GM23338 (cell line): ENCODE data around the gene CCZ1B.
A peak's percentile ranks its signal among the peaks of the same experiment; 100 is the strongest.
"Not testable (repeated sequence)": the region's sequence is repeated elsewhere in the genome, so short reads cannot be mapped to it uniquely, and the experiment has no call there.

Experiments
- CREB1 ChIP-seq: fragments of 250-450 bp; sonication (Bioruptor Pico); IDR thresholded peaks from 2 replicates; pipeline ENCODE4 v1.5.0; 2020; ENCODE audit warnings: low read depth, mild to moderate bottlenecking, moderate library complexity
- CTCF ChIP-seq, 2 experiments: fragments of 200-600 bp in 1 of 2; sonication (generic) in 1 of 2; conservative IDR thresholded peaks; 2 replicates each; pipeline versions ENCODE4 v1.5.1 to v1.6.1; 2016 to 2017; ENCODE audit warnings: antibody characterized with exemption in 2 of 2, low read depth in 2 of 2, mild to moderate bottlenecking in 2 of 2, moderate library complexity in 1 of 2
- EZH2 ChIP-seq: fragments of 200-600 bp; sonication (generic); IDR thresholded peaks from one replicate; pipeline ENCODE4 v1.8.0; 2017; ENCODE audit warnings: antibody characterized with exemption, mild to moderate bottlenecking, low read depth; ENCODE audit not compliant: unreplicated experiment
- EZH2phosphoT487 ChIP-seq: fragments of 200-600 bp; sonication (generic); IDR thresholded peaks from one replicate; pipeline ENCODE4 v1.8.1; 2018; ENCODE audit warnings: antibody characterized with exemption; ENCODE audit not compliant: unreplicated experiment
- JUNB ChIP-seq: IDR thresholded peaks from one replicate; pipeline ENCODE4 v1.6.1; 2016; ENCODE audit warnings: antibody characterized with exemption; ENCODE audit not compliant: unreplicated experiment
- NANOG ChIP-seq: IDR thresholded peaks from 2 replicates; pipeline ENCODE4 v1.6.1; 2016; ENCODE audit warnings: antibody characterized with exemption, borderline replicate concordance
- POLR2AphosphoS5 ChIP-seq: IDR thresholded peaks from 2 replicates; pipeline ENCODE4 v1.6.1; 2016; ENCODE audit warnings: antibody characterized with exemption, low read depth
- REST ChIP-seq: IDR thresholded peaks from one replicate; pipeline ENCODE4 v1.6.1; 2018; ENCODE audit warnings: antibody characterized with exemption; ENCODE audit not compliant: unreplicated experiment
- ZNF114 ChIP-seq: fragments of 250-450 bp; sonication (Bioruptor Pico); IDR thresholded peaks from 2 replicates; pipeline ENCODE4 v1.5.0; 2020; ENCODE audit warnings: mild to moderate bottlenecking, moderate library complexity
- ZNF331 ChIP-seq: fragments of 250-450 bp; sonication (Bioruptor Pico); IDR thresholded peaks from 2 replicates; pipeline ENCODE4 v1.5.0; 2020; ENCODE audit warnings: low read depth, mild to moderate bottlenecking, moderate library complexity
- TF ChIP-seq, protein P1 (sequence below): IDR thresholded peaks from 2 replicates; pipeline ENCODE4 v1.6.1; 2016; ENCODE audit warnings: antibody characterized with exemption

DNA sequence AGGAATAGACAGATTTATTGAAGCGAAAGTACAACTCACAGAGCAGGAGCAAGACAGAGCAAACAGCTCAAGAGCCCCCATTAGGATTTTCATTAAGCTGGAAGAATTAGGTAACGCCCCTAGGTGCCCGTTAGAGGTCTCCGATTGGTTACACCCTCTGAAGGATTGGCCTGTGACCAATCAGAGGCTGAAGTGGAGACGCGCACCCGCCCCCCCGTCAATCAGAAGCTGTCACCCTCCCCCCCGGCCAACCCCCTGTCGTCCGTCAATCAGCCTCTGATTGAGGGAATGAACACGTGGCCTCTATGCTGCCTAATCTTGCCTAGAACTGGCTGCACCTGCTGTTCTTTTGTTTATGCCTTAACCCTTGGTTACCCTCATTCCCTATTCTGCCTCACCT is 1.1 kb upstream of the CCZ1B start:
- not testable (repeated sequence) for TF ChIP-seq CTCF (conservative IDR thresholded peaks at IDR 0.05; ENCODE audit: low read depth in 2 of 2); EZH2; POLR2AphosphoS5; EZH2phosphoT487; REST; ZNF114 (CRISPR knock-in tag); ZNF331; JUNB; NANOG
- TF ChIP-seq CREB1 (CRISPR knock-in tag), result 0 out of 2 replicates have a peak, but pooled peaks have one; percentile 38
- TF ChIP-seq, protein P1, sequence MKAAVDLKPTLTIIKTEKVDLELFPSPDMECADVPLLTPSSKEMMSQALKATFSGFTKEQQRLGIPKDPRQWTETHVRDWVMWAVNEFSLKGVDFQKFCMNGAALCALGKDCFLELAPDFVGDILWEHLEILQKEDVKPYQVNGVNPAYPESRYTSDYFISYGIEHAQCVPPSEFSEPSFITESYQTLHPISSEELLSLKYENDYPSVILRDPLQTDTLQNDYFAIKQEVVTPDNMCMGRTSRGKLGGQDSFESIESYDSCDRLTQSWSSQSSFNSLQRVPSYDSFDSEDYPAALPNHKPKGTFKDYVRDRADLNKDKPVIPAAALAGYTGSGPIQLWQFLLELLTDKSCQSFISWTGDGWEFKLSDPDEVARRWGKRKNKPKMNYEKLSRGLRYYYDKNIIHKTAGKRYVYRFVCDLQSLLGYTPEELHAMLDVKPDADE, result not testable (repeated sequence)
